ENCODE measurements around the gene RPL21.
A peak's percentile ranks its signal among the peaks of the same experiment; 100 is the strongest.
"Not testable (repeated sequence)": the region's sequence is repeated elsewhere in the genome, so short reads cannot be mapped to it uniquely, and the experiment has no call there.

The RPL21 gene

DNA sequence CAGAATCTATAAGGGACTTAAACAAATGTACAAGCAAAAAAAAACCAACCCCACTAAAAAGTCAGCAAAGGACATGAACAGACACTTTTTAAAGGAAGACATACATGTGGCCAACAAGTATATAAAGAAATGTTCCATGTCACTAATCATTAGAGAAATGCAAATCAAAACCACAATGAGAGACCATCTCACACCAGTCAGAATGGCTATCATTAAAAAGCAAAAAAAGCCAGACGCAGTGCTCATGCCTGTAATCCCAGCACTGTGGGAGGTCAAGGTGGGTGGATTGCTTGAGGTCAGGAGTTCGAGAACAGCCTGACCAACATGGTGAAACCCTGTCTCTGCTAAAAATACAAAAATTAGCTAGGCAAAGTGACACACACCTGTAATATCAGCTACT, 29.3 kb upstream of the RPL21 start:
- H3K9me3 ChIP-seq (ENCODE audit: control insufficient read depth, low read length); H3K4me3 ChIP-seq (ENCODE audit: low read length); H3K4me1 ChIP-seq (ENCODE audit: control insufficient read depth, insufficient read depth, low read length); H3K27me3 ChIP-seq (replicated peaks; ENCODE audit: control insufficient read depth, insufficient read depth, low read length); DNase-seq (ENCODE audit: low read depth); H3K36me3 ChIP-seq (ENCODE audit: control insufficient read depth, insufficient read depth, low read length, severe bottlenecking); H3K9ac ChIP-seq (ENCODE audit: low read length): not testable (repeated sequence)

DNA sequence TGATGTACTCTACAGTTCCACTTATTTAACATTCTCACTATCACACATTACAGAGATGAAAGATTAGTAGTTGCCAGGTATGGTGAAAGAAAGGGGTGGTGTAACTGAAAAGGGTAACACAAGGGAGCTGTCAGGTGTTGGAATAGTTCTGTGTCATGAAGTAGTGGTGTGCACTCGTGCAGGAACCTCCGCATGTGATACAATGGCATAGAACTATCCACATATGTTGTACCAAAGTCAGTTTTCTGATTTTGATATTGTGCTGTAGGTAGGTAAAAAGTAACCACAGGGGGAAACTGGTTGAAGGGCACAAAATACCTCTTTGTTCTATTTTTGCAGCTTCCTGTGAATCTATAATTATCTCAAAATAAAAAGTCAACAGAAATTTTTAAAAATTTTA, 24.4 kb upstream of the RPL21 start:
- Histone ChIP-seq H3K9me3 (ENCODE audit: control insufficient read depth, low read length) (peaks cover 14% of the 10 kb centered on the region), H3K4me3 (ENCODE audit: low read length) (no peak overlapping the region), H3K27me3 (replicated peaks; ENCODE audit: control insufficient read depth, insufficient read depth, low read length) (no peaks in the 10 kb centered on the region), H3K36me3 (ENCODE audit: control insufficient read depth, insufficient read depth, low read length, severe bottlenecking) (no peaks in the 10 kb centered on the region), H3K4me1 (ENCODE audit: control insufficient read depth, insufficient read depth, low read length) (no peaks in the 10 kb centered on the region), H3K9ac (ENCODE audit: low read length) (no peak overlapping the region)
- DNase-seq (ENCODE audit: low read depth), result no peak

DNA sequence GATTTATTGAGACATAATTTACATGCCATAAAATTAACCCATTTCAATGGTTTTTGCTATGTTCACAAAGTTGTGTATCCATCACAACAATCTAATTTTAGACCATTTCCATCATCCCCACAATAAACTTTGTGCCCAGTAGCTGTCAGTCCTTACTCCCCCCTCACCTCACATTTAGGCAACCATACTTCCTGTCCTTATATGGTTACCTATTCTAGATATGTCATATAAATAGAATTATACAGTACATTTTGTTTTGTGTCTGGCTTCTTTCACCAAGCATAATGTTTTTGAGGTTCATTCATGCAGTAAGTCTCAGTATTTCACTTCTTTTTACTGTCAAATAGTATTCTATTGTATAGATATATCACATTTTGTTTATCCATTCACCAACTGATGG, 23.2 kb upstream of the RPL21 start:
- Histone ChIP-seq H3K9ac (ENCODE audit: low read length) (no peak overlapping the region), H3K4me1 (ENCODE audit: control insufficient read depth, insufficient read depth, low read length) (no peaks in the 10 kb centered on the region), H3K36me3 (ENCODE audit: control insufficient read depth, insufficient read depth, low read length, severe bottlenecking) (no peaks in the 10 kb centered on the region), H3K9me3 (ENCODE audit: control insufficient read depth, low read length) (peaks cover 21% of the 10 kb centered on the region), H3K4me3 (ENCODE audit: low read length) (no peak overlapping the region), H3K27me3 (replicated peaks; ENCODE audit: control insufficient read depth, insufficient read depth, low read length) (no peaks in the 10 kb centered on the region)
- DNase-seq (ENCODE audit: low read depth), result no peak

DNA sequence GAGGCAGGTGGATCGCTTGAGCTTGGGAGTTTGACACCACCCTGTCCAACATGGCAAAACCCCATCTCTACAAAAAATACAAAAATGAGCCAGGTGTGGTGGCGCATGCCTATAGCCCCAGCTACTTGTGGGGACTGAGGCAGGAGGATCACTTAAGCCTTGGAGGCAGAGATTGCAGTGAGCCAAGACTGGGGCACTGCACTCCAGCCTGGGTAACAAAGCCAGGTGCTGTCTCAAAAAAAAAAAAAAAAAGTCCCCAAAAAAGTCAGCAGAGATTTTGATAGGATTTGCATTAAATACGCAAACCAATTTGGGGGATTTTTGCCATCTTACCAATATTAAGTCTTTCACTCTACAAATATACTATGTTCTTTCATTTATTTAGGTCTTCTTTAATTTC, 21.7 kb upstream of the RPL21 start:
- DNase-seq (ENCODE audit: low read depth), result no peak
- Histone ChIP-seq H3K27me3 (replicated peaks; ENCODE audit: control insufficient read depth, insufficient read depth, low read length) (no peaks in the 10 kb centered on the region), H3K4me3 (ENCODE audit: low read length) (no peak overlapping the region), H3K9ac (ENCODE audit: low read length) (no peak overlapping the region), H3K9me3 (ENCODE audit: control insufficient read depth, low read length) (peaks cover 21% of the 10 kb centered on the region), H3K36me3 (ENCODE audit: control insufficient read depth, insufficient read depth, low read length, severe bottlenecking) (no peaks in the 10 kb centered on the region), H3K4me1 (ENCODE audit: control insufficient read depth, insufficient read depth, low read length) (no peaks in the 10 kb centered on the region)

DNA sequence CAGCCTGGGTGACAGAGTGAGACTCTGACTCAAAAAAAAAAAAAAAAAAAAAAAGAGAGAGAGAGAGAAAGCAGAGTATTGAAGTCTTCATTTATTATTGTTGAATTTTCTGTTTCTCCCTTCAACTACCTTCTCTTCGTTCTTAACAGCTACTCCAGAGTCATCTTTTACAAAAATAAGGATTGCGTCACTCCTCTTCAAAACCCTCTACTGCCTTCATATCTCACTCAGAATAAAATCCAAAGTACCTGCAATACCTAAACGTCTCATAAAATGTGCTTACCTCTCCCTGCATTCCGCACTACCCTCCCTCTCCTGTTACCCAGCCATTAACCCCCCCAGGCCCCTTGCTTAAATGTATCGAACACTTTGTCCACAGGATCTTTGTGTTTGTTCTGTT, 17.4 kb upstream of the RPL21 start:
- no peak for DNase-seq (ENCODE audit: low read depth)
- H3K36me3 ChIP-seq (ENCODE audit: control insufficient read depth, insufficient read depth, low read length, severe bottlenecking), result no peaks in the 10 kb centered on the region
- H3K27me3 ChIP-seq (replicated peaks; ENCODE audit: control insufficient read depth, insufficient read depth, low read length), result no peaks in the 10 kb centered on the region
- H3K4me3 ChIP-seq (ENCODE audit: low read length), result no peak overlapping the region
- no peak overlapping the region for H3K9ac ChIP-seq (ENCODE audit: low read length)
- peaks cover 15% of the 10 kb centered on the region for H3K9me3 ChIP-seq (ENCODE audit: control insufficient read depth, low read length)
- H3K4me1 ChIP-seq (ENCODE audit: control insufficient read depth, insufficient read depth, low read length), result peaks cover 8% of the 10 kb centered on the region

DNA sequence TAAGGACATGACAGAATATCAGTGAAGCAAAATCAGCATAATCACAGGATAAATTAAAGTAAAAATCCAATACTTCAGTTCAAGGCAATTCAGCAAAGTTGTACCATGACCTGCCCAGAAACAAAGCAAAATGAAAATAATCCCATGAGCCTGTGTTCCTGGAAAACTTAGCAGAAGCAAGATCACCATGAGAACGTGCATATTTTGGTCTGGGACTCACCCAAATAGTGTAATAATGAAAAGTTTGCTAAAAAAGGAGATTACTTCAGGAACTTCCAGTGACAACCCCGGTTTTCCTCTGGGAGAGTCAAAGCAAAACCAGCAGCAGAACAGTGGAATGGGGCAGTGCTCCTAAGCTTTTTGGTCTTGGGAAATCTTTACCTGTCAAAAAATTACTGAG, 14.9 kb upstream of the RPL21 start:
- H3K9ac ChIP-seq (ENCODE audit: low read length), result no peak overlapping the region
- H3K36me3 ChIP-seq (ENCODE audit: control insufficient read depth, insufficient read depth, low read length, severe bottlenecking), result no peaks in the 10 kb centered on the region
- H3K27me3 ChIP-seq (replicated peaks; ENCODE audit: control insufficient read depth, insufficient read depth, low read length), result no peaks in the 10 kb centered on the region
- no peak overlapping the region for H3K4me3 ChIP-seq (ENCODE audit: low read length)
- H3K4me1 ChIP-seq (ENCODE audit: control insufficient read depth, insufficient read depth, low read length), result peaks cover 8% of the 10 kb centered on the region
- peaks cover 11% of the 10 kb centered on the region for H3K9me3 ChIP-seq (ENCODE audit: control insufficient read depth, low read length)
- no peak for DNase-seq (ENCODE audit: low read depth)

DNA sequence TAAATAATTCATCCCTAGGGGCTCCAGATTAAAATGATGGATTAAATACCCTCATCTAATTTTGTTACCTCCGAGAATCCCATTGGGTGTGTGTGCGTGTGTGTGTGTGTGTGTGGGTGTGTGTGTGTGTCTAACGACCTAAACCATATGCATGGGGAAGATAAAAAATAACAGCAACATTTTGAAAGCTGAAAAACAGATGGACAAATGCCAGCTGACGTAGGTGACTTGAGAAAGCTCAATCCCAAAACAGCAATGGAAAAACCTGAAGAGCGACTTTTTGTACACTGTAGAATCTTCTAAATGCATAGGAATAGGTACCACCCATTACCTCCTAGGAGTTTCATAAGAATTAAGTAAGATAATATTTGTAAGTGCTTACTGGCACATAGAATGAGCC, 8.7 kb upstream of the RPL21 start:
- H3K9me3 ChIP-seq (ENCODE audit: control insufficient read depth, low read length), result no peaks in the 10 kb centered on the region
- H3K4me3 ChIP-seq (ENCODE audit: low read length), result no peak overlapping the region
- DNase-seq (ENCODE audit: low read depth), result no peak
- H3K27me3 ChIP-seq (replicated peaks; ENCODE audit: control insufficient read depth, insufficient read depth, low read length), result no peaks in the 10 kb centered on the region
- no peaks in the 10 kb centered on the region for H3K4me1 ChIP-seq (ENCODE audit: control insufficient read depth, insufficient read depth, low read length)
- H3K36me3 ChIP-seq (ENCODE audit: control insufficient read depth, insufficient read depth, low read length, severe bottlenecking), result no peaks in the 10 kb centered on the region
- H3K9ac ChIP-seq (ENCODE audit: low read length), result no peak overlapping the region

DNA sequence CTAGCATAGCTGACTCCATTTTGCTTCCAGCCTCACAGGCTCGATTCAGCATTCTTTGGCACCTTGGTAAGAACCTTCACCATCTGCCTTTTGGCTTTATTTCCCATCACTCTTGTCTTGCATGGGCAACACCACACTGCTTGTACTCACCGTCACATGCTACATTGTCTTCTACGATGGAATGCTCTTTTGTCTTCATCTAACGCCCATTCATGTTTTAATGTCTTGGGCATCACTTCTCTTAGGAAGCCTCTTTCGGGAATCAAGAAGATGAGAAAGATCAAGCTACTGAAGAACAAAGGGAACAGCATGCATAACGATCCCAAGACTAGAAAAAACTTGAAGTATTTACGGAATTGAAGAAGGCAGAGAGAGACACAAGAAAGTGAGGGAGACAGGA, 5.7 kb upstream of the RPL21 start:
- DNase-seq (ENCODE audit: low read depth), result no peak
- Histone ChIP-seq H3K9me3 (ENCODE audit: control insufficient read depth, low read length) (no peaks in the 10 kb centered on the region), H3K36me3 (ENCODE audit: control insufficient read depth, insufficient read depth, low read length, severe bottlenecking) (no peaks in the 10 kb centered on the region), H3K4me1 (ENCODE audit: control insufficient read depth, insufficient read depth, low read length) (peaks cover 7% of the 10 kb centered on the region), H3K9ac (ENCODE audit: low read length) (no peak overlapping the region), H3K27me3 (replicated peaks; ENCODE audit: control insufficient read depth, insufficient read depth, low read length) (no peaks in the 10 kb centered on the region), H3K4me3 (ENCODE audit: low read length) (no peak overlapping the region)

DNA sequence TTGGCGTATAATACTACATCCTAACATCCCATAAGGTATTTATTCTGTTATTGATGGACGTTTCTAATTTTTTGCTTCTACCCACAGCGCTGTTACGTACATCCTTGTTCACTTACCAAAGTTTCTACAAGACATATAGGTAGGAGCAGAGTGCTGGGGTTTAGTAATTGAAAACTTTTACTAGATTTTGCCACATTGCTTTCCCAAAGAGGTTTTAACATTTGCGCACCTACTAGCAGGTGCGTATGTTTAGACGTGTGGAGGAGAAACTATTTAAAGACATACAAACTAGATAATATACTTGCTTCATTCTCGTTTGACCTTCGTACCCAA, 559 bp upstream of the RPL21 start:
- Histone ChIP-seq H3K4me3 (ENCODE audit: low read length) (peak overlapping the region; percentile 91), H3K4me1 (ENCODE audit: control insufficient read depth, insufficient read depth, low read length) (peaks cover 41% of the 10 kb centered on the region), H3K27me3 (replicated peaks; ENCODE audit: control insufficient read depth, insufficient read depth, low read length) (no peaks in the 10 kb centered on the region), H3K36me3 (ENCODE audit: control insufficient read depth, insufficient read depth, low read length, severe bottlenecking) (peaks cover 24% of the 10 kb centered on the region), H3K9ac (ENCODE audit: low read length) (peak overlapping the region; percentile 99), H3K9me3 (ENCODE audit: control insufficient read depth, low read length) (no peaks in the 10 kb centered on the region)
- DNase-seq (ENCODE audit: low read depth), result no peak

DNA sequence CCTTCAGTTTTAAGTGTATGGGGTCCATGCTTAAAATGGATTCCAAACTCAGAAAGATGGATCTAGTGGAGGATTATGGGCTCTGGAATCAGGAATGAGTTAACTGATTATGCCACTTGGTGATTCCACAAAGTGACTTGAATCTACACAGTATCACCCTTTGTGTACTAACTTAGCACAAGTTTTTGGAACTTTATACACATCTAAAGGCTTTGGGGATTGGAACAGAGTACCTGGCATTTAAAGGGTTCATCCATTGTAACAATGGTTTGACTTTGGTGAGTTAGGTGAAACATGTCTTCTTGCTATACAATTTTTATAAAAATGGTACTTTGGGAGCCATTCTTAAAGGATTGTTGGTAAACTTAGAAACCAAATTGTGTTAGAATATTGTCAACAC, 1.1 kb downstream of the RPL21 start:
- no peaks in the 10 kb centered on the region for H3K27me3 ChIP-seq (replicated peaks; ENCODE audit: control insufficient read depth, insufficient read depth, low read length)
- DNase-seq (ENCODE audit: low read depth), result no peak
- peaks cover 40% of the 10 kb centered on the region for H3K36me3 ChIP-seq (ENCODE audit: control insufficient read depth, insufficient read depth, low read length, severe bottlenecking)

DNA sequence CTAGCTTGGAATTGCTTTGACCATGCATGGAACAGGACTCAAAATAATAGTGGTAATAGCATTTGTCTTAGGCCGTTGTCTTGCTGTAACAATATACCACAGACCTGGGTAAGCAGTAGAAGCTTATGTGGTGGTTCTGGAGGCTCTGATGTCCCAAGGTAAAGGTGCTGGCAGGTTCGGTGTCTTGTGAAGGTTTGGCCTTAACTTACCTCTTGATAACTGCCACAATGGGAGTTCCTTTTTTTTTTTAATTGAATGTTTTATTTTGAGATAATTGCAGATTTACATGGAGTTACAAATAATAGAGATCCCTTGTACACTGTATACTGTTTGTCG, 5.8 kb downstream of the RPL21 start:
- peaks cover 79% of the 10 kb centered on the region for H3K36me3 ChIP-seq (ENCODE audit: control insufficient read depth, insufficient read depth, low read length, severe bottlenecking)

More for the DNA sequence above, 1.1 kb downstream of the RPL21 start:
- Histone ChIP-seq H3K4me1 (ENCODE audit: control insufficient read depth, insufficient read depth, low read length) (peaks cover 47% of the 10 kb centered on the region), H3K9ac (ENCODE audit: low read length) (peak overlapping the region; percentile 99), H3K4me3 (ENCODE audit: low read length) (peak overlapping the region; percentile 91), H3K9me3 (ENCODE audit: control insufficient read depth, low read length) (no peaks in the 10 kb centered on the region)

DNA sequence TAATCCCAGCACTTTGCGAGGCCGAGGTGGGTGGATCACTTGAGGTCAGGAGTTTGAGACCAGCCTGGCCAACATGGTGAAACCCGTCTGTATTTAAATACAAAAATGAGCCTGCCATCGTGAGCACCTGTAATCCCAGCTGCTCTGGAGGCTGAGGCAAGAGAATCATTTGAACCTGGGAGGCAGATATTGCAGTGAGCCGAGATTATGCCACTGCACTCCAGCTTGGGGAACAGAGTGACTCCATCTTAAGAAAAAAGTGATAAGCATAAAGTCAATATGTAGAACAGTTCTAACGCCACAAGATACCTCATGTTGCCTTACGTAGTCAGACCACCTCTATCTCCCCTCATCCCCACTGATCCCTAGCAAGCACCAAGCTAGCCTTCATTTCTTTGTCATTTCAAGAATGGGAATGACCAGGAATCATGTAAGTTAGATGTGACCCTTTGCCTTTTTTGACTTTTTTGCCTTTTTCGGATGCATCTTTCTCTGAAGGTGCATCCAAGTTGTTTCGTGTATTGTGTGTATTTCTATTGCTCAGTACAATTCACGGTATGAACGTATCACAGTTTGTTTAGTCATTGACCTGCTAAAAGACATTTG, 6.4 kb downstream of the RPL21 start:
- no peak overlapping the region for H3K9ac ChIP-seq (ENCODE audit: low read length)
- no peaks in the 10 kb centered on the region for H3K9me3 ChIP-seq (ENCODE audit: control insufficient read depth, low read length)
- DNase-seq (ENCODE audit: low read depth), result no peak
- H3K27me3 ChIP-seq (replicated peaks; ENCODE audit: control insufficient read depth, insufficient read depth, low read length), result no peaks in the 10 kb centered on the region
- H3K4me1 ChIP-seq (ENCODE audit: control insufficient read depth, insufficient read depth, low read length), result peaks cover 36% of the 10 kb centered on the region
- peaks cover 84% of the 10 kb centered on the region for H3K36me3 ChIP-seq (ENCODE audit: control insufficient read depth, insufficient read depth, low read length, severe bottlenecking)
- no peak overlapping the region for H3K4me3 ChIP-seq (ENCODE audit: low read length)

More for the DNA sequence above, 5.8 kb downstream of the RPL21 start:
- Histone ChIP-seq H3K4me1 (ENCODE audit: control insufficient read depth, insufficient read depth, low read length) (peaks cover 39% of the 10 kb centered on the region), H3K27me3 (replicated peaks; ENCODE audit: control insufficient read depth, insufficient read depth, low read length) (no peaks in the 10 kb centered on the region), H3K9me3 (ENCODE audit: control insufficient read depth, low read length) (no peaks in the 10 kb centered on the region), H3K9ac (ENCODE audit: low read length) (no peak overlapping the region), H3K4me3 (ENCODE audit: low read length) (no peak overlapping the region)
- no peak for DNase-seq (ENCODE audit: low read depth)

Data from adipocyte (in vitro differentiated cells).